HepG2 (cell line): Measurements from ENCODE around the gene KLHL28. TPM values are rescaled to one million over a fixed set of nuclear protein-coding genes. Genes with fewer than 3 reads are reported as not detected.

Source experiments
- AGO2 ChIP-seq: fragments of 200-400 bp; formaldehyde crosslinking; optimal IDR thresholded peaks from 2 replicates; pipeline ENCODE3; 2017; ENCODE audit warnings: mild to moderate bottlenecking, low read depth, low read length, moderate library complexity
- ATF2 ChIP-seq: sonication (generic); formaldehyde crosslinking; IDR thresholded peaks from 2 replicates; pipeline ENCODE4 v1.4.0; 2020; ENCODE audit warnings: missing genetic modification reagents
- CREB3 ChIP-seq: sonication (generic); formaldehyde crosslinking; IDR thresholded peaks from 2 replicates; pipeline ENCODE4 v1.5.0; 2020; ENCODE audit warnings: missing genetic modification reagents
- CREM ChIP-seq, 2 experiments: sonication (generic) in 1 of 2; formaldehyde crosslinking in 1 of 2; IDR thresholded peaks; 2 replicates each; pipeline versions ENCODE4 v1.4.0 to v1.6.1; 2016 to 2020; ENCODE audit warnings: antibody characterized with exemption in 1 of 2, mild to moderate bottlenecking in 1 of 2, missing genetic modification reagents in 1 of 2
- FOSL1 ChIP-seq: sonication (generic); formaldehyde crosslinking; IDR thresholded peaks from 2 replicates; pipeline ENCODE4 v1.9.0; 2021; ENCODE audit warnings: missing genetic modification reagents, borderline replicate concordance
- HNF4G ChIP-seq, 2 experiments: sonication (generic) in 1 of 2; formaldehyde crosslinking in 1 of 2; IDR thresholded peaks; 2 replicates each; pipeline versions ENCODE4 v1.4.0 to v1.6.1; 2011 to 2020; ENCODE audit warnings: borderline replicate concordance in 2 of 2, low read depth in 2 of 2, mild to moderate bottlenecking in 2 of 2, low read length in 1 of 2, missing genetic modification reagents in 1 of 2, moderate library complexity in 1 of 2
- NFYC ChIP-seq: IDR thresholded peaks from 2 replicates; pipeline ENCODE4 v1.6.1; 2016; ENCODE audit warnings: missing genetic modification reagents, missing compliant biosample characterization
- NR2F1 ChIP-seq, 2 experiments: fragments of 450-650 bp in 1 of 2; formaldehyde crosslinking in 1 of 2; IDR thresholded peaks; 2 replicates each; pipeline versions ENCODE4 v1.5.0 to v1.6.1; 2016 to 2020; ENCODE audit warnings: mild to moderate bottlenecking in 1 of 2, missing compliant biosample characterization in 1 of 2, missing genetic modification reagents in 1 of 2, moderate library complexity in 1 of 2
- RBM39 ChIP-seq: fragments of 200-400 bp; formaldehyde crosslinking; IDR thresholded peaks from one replicate; pipeline ENCODE4 v1.6.1; 2018; ENCODE audit warnings: antibody characterized with exemption, mild to moderate bottlenecking, low read depth, low read length; ENCODE audit not compliant: poor library complexity, severe bottlenecking
- SIN3B ChIP-seq: fragments of 150-350 bp; IDR thresholded peaks from 2 replicates; pipeline ENCODE4 v1.6.1; 2014; ENCODE audit warnings: low read length
- TARDBP ChIP-seq: sonication (generic); formaldehyde crosslinking; IDR thresholded peaks from 2 replicates; pipeline ENCODE4 v1.8.0; 2022; ENCODE audit warnings: mild to moderate bottlenecking, missing genetic modification reagents
- ZNF441 ChIP-seq: sonication (generic); formaldehyde crosslinking; IDR thresholded peaks from 2 replicates; pipeline ENCODE4 v1.7.0; 2021; ENCODE audit warnings: missing genetic modification reagents, borderline replicate concordance
- ZNF558 ChIP-seq: sonication (generic); formaldehyde crosslinking; IDR thresholded peaks from 2 replicates; pipeline ENCODE4 v1.9.0; 2022; ENCODE audit warnings: mild to moderate bottlenecking, missing genetic modification reagents, borderline replicate concordance
- ZNF564 ChIP-seq: sonication (generic); formaldehyde crosslinking; IDR thresholded peaks from 2 replicates; pipeline ENCODE4 v1.8.1; 2023; ENCODE audit warnings: mild to moderate bottlenecking, missing genetic modification reagents
- polyA plus RNA-seq, 8 experiments: library from polyadenylated mRNA; depleted of rRNA in 3 of 8; stranded (reverse) in 7 of 8; unstranded in 1 of 8; fragments of >200 nt; fragmentation: Illumina TruSeq in 4 of 8; extraction: Trizol in 4 of 8; gene quantifications; 2 replicates each; pipeline versions ENCODE4 v1.2.1 to v1.2.3, GENCODE V29; 2011 to 2016; ENCODE audit warnings: low read depth in 4 of 8, missing spikeins in 1 of 8, mixed read lengths in 1 of 8; ENCODE audit not compliant: insufficient read depth in 1 of 8
- total RNA-seq, 5 experiments: library from RNA; depleted of rRNA; stranded (reverse); fragments of >200 nt; fragmentation: Illumina TruSeq; extraction: Trizol; gene quantifications; 2 replicates each; pipeline ENCODE4 v1.2.3, GENCODE V29; 2016; ENCODE audit warnings: low read depth in 1 of 5
- TF ChIP-seq, protein P1 (sequence below): sonication (generic); formaldehyde crosslinking; IDR thresholded peaks from 2 replicates; pipeline ENCODE4 v1.4.0; 2020; ENCODE audit warnings: missing genetic modification reagents
- TF ChIP-seq, protein P2 (sequence below): sonication (generic); formaldehyde crosslinking; IDR thresholded peaks from 2 replicates; pipeline ENCODE4 v1.8.1; 2023; ENCODE audit warnings: mild to moderate bottlenecking, moderate library complexity, missing genetic modification reagents
- TF ChIP-seq, protein P3 (sequence below): sonication (generic); formaldehyde crosslinking; IDR thresholded peaks from 2 replicates; pipeline ENCODE4 v1.9.0; 2022; ENCODE audit warnings: missing genetic modification reagents, mild to moderate bottlenecking, borderline replicate concordance
- TF ChIP-seq, protein P4 (sequence below): sonication (generic); formaldehyde crosslinking; IDR thresholded peaks from 2 replicates; pipeline ENCODE4 v1.4.0; 2020; ENCODE audit warnings: missing genetic modification reagents

The KLHL28 gene
- total and polyA plus RNA-seq, 2 of the 13 experiments (the other 11 are each of a cell fraction or from before 2014, with no cell fraction given) = 3.4 to 6.6 TPM

GRCh38 chr14:44897041-44897844 is 64.5 kb downstream of the KLHL28 start (continued):
- TF ChIP-seq HNF4G (IDR thresholded peaks at IDR 0.05; ENCODE audit: borderline replicate concordance, low read depth, low read length) = no peak; the same call in 1 of the 2 replicates
- peak; percentile 59; the same call in 1 of the 2 replicates for TF ChIP-seq HNF4G (CRISPR knock-in tag; IDR thresholded peaks at IDR 0.05; ENCODE audit: borderline replicate concordance, low read depth)
- TF ChIP-seq, protein P1, sequence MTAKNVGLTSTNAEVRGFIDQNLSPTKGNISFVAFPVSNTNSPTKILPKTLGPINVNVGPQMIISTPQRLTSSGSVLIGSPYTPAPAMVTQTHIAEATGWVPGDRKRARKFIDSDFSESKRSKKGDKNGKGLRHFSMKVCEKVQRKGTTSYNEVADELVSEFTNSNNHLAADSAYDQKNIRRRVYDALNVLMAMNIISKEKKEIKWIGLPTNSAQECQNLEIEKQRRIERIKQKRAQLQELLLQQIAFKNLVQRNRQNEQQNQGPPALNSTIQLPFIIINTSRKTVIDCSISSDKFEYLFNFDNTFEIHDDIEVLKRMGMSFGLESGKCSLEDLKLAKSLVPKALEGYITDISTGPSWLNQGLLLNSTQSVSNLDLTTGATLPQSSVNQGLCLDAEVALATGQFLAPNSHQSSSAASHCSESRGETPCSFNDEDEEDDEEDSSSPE = no peak; the same call in 1 of the 2 replicates
- peak; percentile 88 for TF ChIP-seq AGO2
- no peak for TF ChIP-seq ZNF564 (CRISPR knock-in tag)
- TF ChIP-seq TARDBP (CRISPR knock-in tag) = peak; percentile 43; the same call in 1 of the 2 replicates
- peak; percentile 64 for TF ChIP-seq CREM (IDR thresholded peaks at IDR 0.05)
- no peak for TF ChIP-seq CREM (CRISPR knock-in tag; IDR thresholded peaks at IDR 0.05)
- peak; percentile 32; the same call in 1 of the 2 replicates for TF ChIP-seq ZNF441 (CRISPR knock-in tag)
- TF ChIP-seq NR2F1 (CRISPR knock-in tag; IDR thresholded peaks at IDR 0.05) = no peak
- TF ChIP-seq CREB3 (CRISPR knock-in tag) = no peak
- TF ChIP-seq, protein P2, sequence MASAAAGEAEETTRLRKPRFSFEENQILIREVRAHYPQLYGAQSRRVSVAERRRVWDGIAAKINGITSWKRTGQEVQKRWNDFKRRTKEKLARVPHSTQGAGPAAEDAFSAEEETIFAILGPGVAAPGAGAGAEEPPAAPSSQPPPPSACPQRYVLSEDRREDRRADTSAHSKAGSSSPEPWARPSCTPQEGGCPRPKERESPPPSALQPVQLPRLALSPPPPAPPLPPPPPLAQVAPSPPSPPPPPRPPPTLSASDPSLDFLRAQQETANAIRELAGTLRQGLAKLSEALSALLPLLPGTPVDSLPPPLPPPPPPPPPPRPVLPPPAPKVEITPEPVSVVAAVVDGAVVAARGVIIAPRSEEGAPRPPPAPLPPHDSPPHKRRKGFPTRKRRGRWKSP = 0 out of 2 replicates have a peak, but pooled peaks have one; percentile 20
- peak; percentile 71; the same call in 1 of the 2 replicates for TF ChIP-seq ZNF558
- 0 out of 2 replicates have a peak, but pooled peaks have one; percentile 39 for TF ChIP-seq SIN3B
- TF ChIP-seq ATF2 (CRISPR knock-in tag) = no peak
- TF ChIP-seq, protein P3, sequence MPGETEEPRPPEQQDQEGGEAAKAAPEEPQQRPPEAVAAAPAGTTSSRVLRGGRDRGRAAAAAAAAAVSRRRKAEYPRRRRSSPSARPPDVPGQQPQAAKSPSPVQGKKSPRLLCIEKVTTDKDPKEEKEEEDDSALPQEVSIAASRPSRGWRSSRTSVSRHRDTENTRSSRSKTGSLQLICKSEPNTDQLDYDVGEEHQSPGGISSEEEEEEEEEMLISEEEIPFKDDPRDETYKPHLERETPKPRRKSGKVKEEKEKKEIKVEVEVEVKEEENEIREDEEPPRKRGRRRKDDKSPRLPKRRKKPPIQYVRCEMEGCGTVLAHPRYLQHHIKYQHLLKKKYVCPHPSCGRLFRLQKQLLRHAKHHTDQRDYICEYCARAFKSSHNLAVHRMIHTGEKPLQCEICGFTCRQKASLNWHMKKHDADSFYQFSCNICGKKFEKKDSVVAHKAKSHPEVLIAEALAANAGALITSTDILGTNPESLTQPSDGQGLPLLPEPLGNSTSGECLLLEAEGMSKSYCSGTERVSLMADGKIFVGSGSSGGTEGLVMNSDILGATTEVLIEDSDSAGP (CRISPR knock-in tag) = peak; percentile 85
- no peak for TF ChIP-seq FOSL1 (CRISPR knock-in tag)
- peak; percentile 70 for TF ChIP-seq NFYC (CRISPR knock-in tag)
- TF ChIP-seq, protein P4, sequence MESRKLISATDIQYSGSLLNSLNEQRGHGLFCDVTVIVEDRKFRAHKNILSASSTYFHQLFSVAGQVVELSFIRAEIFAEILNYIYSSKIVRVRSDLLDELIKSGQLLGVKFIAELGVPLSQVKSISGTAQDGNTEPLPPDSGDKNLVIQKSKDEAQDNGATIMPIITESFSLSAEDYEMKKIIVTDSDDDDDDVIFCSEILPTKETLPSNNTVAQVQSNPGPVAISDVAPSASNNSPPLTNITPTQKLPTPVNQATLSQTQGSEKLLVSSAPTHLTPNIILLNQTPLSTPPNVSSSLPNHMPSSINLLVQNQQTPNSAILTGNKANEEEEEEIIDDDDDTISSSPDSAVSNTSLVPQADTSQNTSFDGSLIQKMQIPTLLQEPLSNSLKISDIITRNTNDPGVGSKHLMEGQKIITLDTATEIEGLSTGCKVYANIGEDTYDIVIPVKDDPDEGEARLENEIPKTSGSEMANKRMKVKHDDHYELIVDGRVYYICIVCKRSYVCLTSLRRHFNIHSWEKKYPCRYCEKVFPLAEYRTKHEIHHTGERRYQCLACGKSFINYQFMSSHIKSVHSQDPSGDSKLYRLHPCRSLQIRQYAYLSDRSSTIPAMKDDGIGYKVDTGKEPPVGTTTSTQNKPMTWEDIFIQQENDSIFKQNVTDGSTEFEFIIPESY (CRISPR knock-in tag) = no peak
- TF ChIP-seq RBM39 = peak; percentile 82
